Mesodermal cell (in vitro differentiated cells): ENCODE results near the gene RAB31.
"Not testable (repeated sequence)": the region's sequence is repeated elsewhere in the genome, so short reads cannot be mapped to it uniquely, and the experiment has no call there.

Experiments used
- H3K27ac ChIP-seq: 2 replicates; pipeline ENCODE4 v1.7.0; 2013; ENCODE audit warnings: mild to moderate bottlenecking, low read depth, low read length, moderate library complexity; ENCODE audit not compliant: severe bottlenecking
- H3K36me3 ChIP-seq: 2 replicates; pipeline ENCODE4 v1.7.1; 2013; ENCODE audit warnings: mild to moderate bottlenecking, low read length, moderate library complexity; ENCODE audit not compliant: control insufficient read depth, insufficient read depth
- H3K4me1 ChIP-seq: one replicate; pipeline ENCODE4 v1.7.1; 2013; ENCODE audit warnings: mild to moderate bottlenecking, low read length; ENCODE audit not compliant: insufficient read depth, control insufficient read depth, poor library complexity, severe bottlenecking
- H3K4me3 ChIP-seq: 2 replicates; pipeline ENCODE4 v1.7.0; 2013; ENCODE audit warnings: low read length, control low read depth, mild to moderate bottlenecking; ENCODE audit not compliant: insufficient read depth, poor library complexity, severe bottlenecking; ENCODE audit errors: extremely low read depth
- H3K9me3 ChIP-seq: 2 replicates; pipeline ENCODE4 v1.7.1; 2013; ENCODE audit warnings: mild to moderate bottlenecking, low read length, moderate library complexity; ENCODE audit not compliant: control insufficient read depth
- WGBS, 2 experiments: methylation state at CpG; one replicate each; pipeline ENCODE4 v1.1.5; 2013; ENCODE audit warnings: missing lambda C conversion rate in 2 of 2; ENCODE audit not compliant: insufficient coverage in 2 of 2; 5-methylcytosine and 5-hydroxymethylcytosine counted together

The RAB31 gene

GRCh38 chr18:9854801-9855676, 146.9 kb downstream of the RAB31 start:
- H3K9me3 ChIP-seq, result peaks cover 4% of the 10 kb centered on the region
- no peak overlapping the region for H3K4me3 ChIP-seq
- no peaks in the 10 kb centered on the region for H3K4me1 ChIP-seq
- no peak overlapping the region for H3K27ac ChIP-seq
- WGBS, 2 experiments, result 92 to 94% methylated on average over 8 to 12 of the region's 12 CpGs
- peaks cover 83% of the 10 kb centered on the region for H3K36me3 ChIP-seq

- no peak overlapping the region for H3K27ac ChIP-seq
- no peaks in the 10 kb centered on the region for H3K4me1 ChIP-seq
- WGBS, 2 experiments, result 89 to 97% methylated on average over 4 to 6 of the region's 9 CpGs
Observed at GRCh38 chr18:9855681-9856080, 147.6 kb downstream of the RAB31 start.

GRCh38 chr18:9856092-9856491, 148.0 kb downstream of the RAB31 start:
- no peak overlapping the region for H3K27ac ChIP-seq
- peaks cover 84% of the 10 kb centered on the region for H3K36me3 ChIP-seq
- H3K4me3 ChIP-seq, result no peak overlapping the region
- H3K9me3 ChIP-seq, result peaks cover 4% of the 10 kb centered on the region
- 100% methylated on average over 1 of the region's 3 CpGs; no CpG with 5 or more reads in 1 of the 2 experiments for WGBS, 2 experiments
- H3K4me1 ChIP-seq, result no peaks in the 10 kb centered on the region

More at GRCh38 chr18:9855681-9856080, 147.6 kb downstream of the RAB31 start:
- H3K36me3 ChIP-seq, result peaks cover 84% of the 10 kb centered on the region
- H3K4me3 ChIP-seq, result no peak overlapping the region
- peaks cover 4% of the 10 kb centered on the region for H3K9me3 ChIP-seq

- not testable (repeated sequence) for H3K27ac ChIP-seq, H3K9me3 ChIP-seq, H3K4me1 ChIP-seq, H3K4me3 ChIP-seq
- peaks cover 88% of the 10 kb centered on the region for H3K36me3 ChIP-seq
- 83 to 96% methylated on average over 2 to 4 of the region's 4 CpGs for WGBS, 2 experiments
Observed at GRCh38 chr18:9857479-9857998, 149.4 kb downstream of the RAB31 start.

GRCh38 chr18:9858642-9859041, 150.5 kb downstream of the RAB31 start:
- Histone ChIP-seq H3K27ac (no peak overlapping the region), H3K4me3 (no peak overlapping the region), H3K4me1 (no peaks in the 10 kb centered on the region), H3K36me3 (peaks cover 91% of the 10 kb centered on the region), H3K9me3 (no peaks in the 10 kb centered on the region)
- 100% methylated on average over 3 of the region's 5 CpGs; no CpG with 5 or more reads in 1 of the 2 experiments for WGBS, 2 experiments

GRCh38 chr18:9859232-9859631, 151.1 kb downstream of the RAB31 start:
- no peak overlapping the region for H3K4me3 ChIP-seq
- 95% methylated on average over 4 to 6 of the region's 7 CpGs for WGBS, 2 experiments
- no peaks in the 10 kb centered on the region for H3K4me1 ChIP-seq
- H3K9me3 ChIP-seq, result no peaks in the 10 kb centered on the region
- H3K36me3 ChIP-seq, result peaks cover 92% of the 10 kb centered on the region
- H3K27ac ChIP-seq, result no peak overlapping the region

- Histone ChIP-seq H3K9me3 (peaks cover 12% of the 10 kb centered on the region), H3K4me1 (no peaks in the 10 kb centered on the region), H3K36me3 (peaks cover 81% of the 10 kb centered on the region), H3K4me3 (no peak overlapping the region), H3K27ac (no peak overlapping the region)
- 60% methylated on average over 1 of the region's 4 CpGs; no CpG with 5 or more reads in 1 of the 2 experiments for WGBS, 2 experiments
Observed at GRCh38 chr18:9860682-9861081, 152.6 kb downstream of the RAB31 start.

GRCh38 chr18:9861157-9861556, 153.1 kb downstream of the RAB31 start:
- Histone ChIP-seq H3K4me1 (no peaks in the 10 kb centered on the region), H3K4me3 (no peak overlapping the region), H3K36me3 (peaks cover 78% of the 10 kb centered on the region), H3K9me3 (peaks cover 16% of the 10 kb centered on the region), H3K27ac (no peak overlapping the region)

- no peak overlapping the region for H3K4me3 ChIP-seq
- H3K27ac ChIP-seq, result no peak overlapping the region
- H3K4me1 ChIP-seq, result no peaks in the 10 kb centered on the region
- H3K9me3 ChIP-seq, result peaks cover 24% of the 10 kb centered on the region
- WGBS, 2 experiments, result 93 to 95% methylated on average over 4 of the region's 4 CpGs
- peaks cover 72% of the 10 kb centered on the region for H3K36me3 ChIP-seq
Observed at GRCh38 chr18:9861933-9862332, 153.8 kb downstream of the RAB31 start.

GRCh38 chr18:9862686-9863085, 154.6 kb downstream of the RAB31 start:
- no peak overlapping the region for H3K27ac ChIP-seq
- H3K4me3 ChIP-seq, result no peak overlapping the region
- WGBS, 2 experiments, result 53 to 81% methylated on average over 2 of the region's 3 CpGs

GRCh38 chr18:9863282-9863681, 155.2 kb downstream of the RAB31 start:
- WGBS, 2 experiments, result no CpG with 5 or more reads among the region's 2 CpGs

More at GRCh38 chr18:9862686-9863085, 154.6 kb downstream of the RAB31 start:
- peaks cover 24% of the 10 kb centered on the region for H3K9me3 ChIP-seq
- no peaks in the 10 kb centered on the region for H3K4me1 ChIP-seq
- H3K36me3 ChIP-seq, result peaks cover 64% of the 10 kb centered on the region

More at GRCh38 chr18:9863282-9863681, 155.2 kb downstream of the RAB31 start:
- Histone ChIP-seq H3K36me3 (peaks cover 59% of the 10 kb centered on the region), H3K4me1 (no peaks in the 10 kb centered on the region), H3K9me3 (peaks cover 24% of the 10 kb centered on the region), H3K4me3 (no peak overlapping the region), H3K27ac (no peak overlapping the region)
